Loucy (cell line): ENCODE results near the gene GABRG3.

Experiments used
- CTCF ChIP-seq: fragments of 200-600 bp; sonication (generic); conservative IDR thresholded peaks from 2 replicates; pipeline ENCODE4 v1.5.1; 2014; ENCODE audit warnings: mild to moderate bottlenecking, antibody characterized with exemption, low read length
- EZH2phosphoT487 ChIP-seq: fragments of 200-600 bp; IDR thresholded peaks from 2 replicates; pipeline ENCODE4 v1.6.1; 2018; ENCODE audit warnings: antibody characterized with exemption, mild to moderate bottlenecking, moderate library complexity, borderline replicate concordance

- TF ChIP-seq CTCF, result no peak
- no peak for TF ChIP-seq EZH2phosphoT487
These were observed 443.3 kb downstream of the GABRG3 start for GRCh38 chr15:27414168-27414870.
